Uterus (tissue), 4 donors: ENCODE results near the gene TSPAN11. TPM values are rescaled to one million over a fixed set of nuclear protein-coding genes. Genes with fewer than 3 reads are reported as not detected.

ENCODE experiments used
- DNase-seq, 2 donors: peaks; one replicate each; pipeline ENCODE4 v3.0.0-alpha.2; 2019 to 2020
- H3K27ac ChIP-seq, 2 donors: fragments of 200-600 bp; sonication (generic); 1 replicate in 1 of 2; 2 replicates in 1 of 2; pipeline ENCODE4 v1.5.1; 2016 to 2018
- H3K27me3 ChIP-seq, 2 donors: fragments of 200-600 bp; sonication (generic); one replicate each; pipeline ENCODE4 v1.5.1; 2018 to 2019; ENCODE audit warnings: control low read depth in 1 of 2
- H3K36me3 ChIP-seq, 2 donors: fragments of 200-600 bp; sonication (generic); one replicate each; pipeline ENCODE4 v1.5.1; 2019; ENCODE audit warnings: control low read depth in 1 of 2
- H3K4me1 ChIP-seq, 2 donors: fragments of 200-600 bp; sonication (generic); one replicate each; pipeline ENCODE4 v1.5.1; 2018 to 2019; ENCODE audit warnings: control low read depth in 1 of 2
- H3K4me3 ChIP-seq, 2 donors: fragments of 200-600 bp; sonication (generic); 1 replicate in 1 of 2; 2 replicates in 1 of 2; pipeline ENCODE4 v1.5.1; 2018 to 2019; ENCODE audit warnings: mild to moderate bottlenecking in 1 of 2
- H3K9me3 ChIP-seq, 2 donors: fragments of 200-600 bp; sonication (generic); one replicate each; pipeline ENCODE4 v1.5.1; 2019; ENCODE audit warnings: control low read depth in 1 of 2
- POLR2A ChIP-seq, 2 donors: fragments of 450-650 bp; IDR thresholded peaks; one replicate each; pipeline ENCODE4 v1.6.1; 2016; ENCODE audit warnings: antibody characterized with exemption in 2 of 2, mild to moderate bottlenecking in 1 of 2, moderate library complexity in 1 of 2
- intact Hi-C: fragments of 100-400 bp; cut with DNase I; formaldehyde crosslinking; loops from one replicate; pipeline ENCODE4 v1.15.1; 2023; ENCODE audit warnings: low total_unique reads
- total RNA-seq, 4 donors: library from RNA; depleted of rRNA in 3 of 4; stranded (reverse); fragments of >200 nt in 3 of 4; gene quantifications; one replicate each; pipeline versions ENCODE4 v1.1.0 to v1.2.4, GENCODE V29; 2014 to 2023
- TF ChIP-seq, protein P1 (sequence below), 4 experiments: fragments of 200-600 bp in 2 of 4; fragments of 450-650 bp in 2 of 4; sonication (generic) in 2 of 4; IDR thresholded peaks; one replicate each; pipeline ENCODE4 v1.5.1; 2016 to 2019; ENCODE audit warnings: antibody characterized with exemption in 4 of 4, mild to moderate bottlenecking in 2 of 4, moderate library complexity in 1 of 4
- donor health status: DM: yes; HTN: yes; CAD: no.

The TSPAN11 gene
- total RNA-seq, 4 donors from 2014 or later, result 0.51 to 9.4 (median 0.88) TPM

DNA sequence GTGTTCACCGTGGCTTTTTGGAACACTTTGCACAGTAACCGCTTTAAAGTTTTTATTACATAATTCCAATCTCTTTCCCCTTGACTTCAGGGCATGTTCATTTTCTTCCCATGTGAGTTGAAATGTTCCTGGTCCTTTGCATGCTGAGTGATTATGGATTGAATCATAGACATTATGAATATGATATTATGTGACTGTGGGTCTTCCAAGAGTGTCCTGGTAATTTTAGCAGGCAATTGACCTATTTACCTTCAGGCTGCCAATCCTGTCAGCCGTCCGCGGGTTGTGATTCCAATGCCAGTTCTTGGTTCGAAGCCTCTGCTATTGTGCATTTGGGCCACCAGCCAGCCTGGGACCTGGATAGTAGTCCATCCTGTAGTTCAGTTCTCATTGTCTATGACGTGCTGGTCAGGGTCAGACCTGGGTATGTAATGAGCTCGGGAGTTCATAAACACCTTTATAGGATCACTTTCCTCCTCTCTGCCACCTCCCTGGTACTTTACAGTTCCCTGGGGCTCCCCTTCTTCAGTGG lies 114.6 kb downstream of the TSPAN11 start:
- intact Hi-C loops, result no loop called here
- no peak for TF ChIP-seq POLR2A (IDR thresholded peaks at IDR 0.05)
- TF ChIP-seq, protein P1, sequence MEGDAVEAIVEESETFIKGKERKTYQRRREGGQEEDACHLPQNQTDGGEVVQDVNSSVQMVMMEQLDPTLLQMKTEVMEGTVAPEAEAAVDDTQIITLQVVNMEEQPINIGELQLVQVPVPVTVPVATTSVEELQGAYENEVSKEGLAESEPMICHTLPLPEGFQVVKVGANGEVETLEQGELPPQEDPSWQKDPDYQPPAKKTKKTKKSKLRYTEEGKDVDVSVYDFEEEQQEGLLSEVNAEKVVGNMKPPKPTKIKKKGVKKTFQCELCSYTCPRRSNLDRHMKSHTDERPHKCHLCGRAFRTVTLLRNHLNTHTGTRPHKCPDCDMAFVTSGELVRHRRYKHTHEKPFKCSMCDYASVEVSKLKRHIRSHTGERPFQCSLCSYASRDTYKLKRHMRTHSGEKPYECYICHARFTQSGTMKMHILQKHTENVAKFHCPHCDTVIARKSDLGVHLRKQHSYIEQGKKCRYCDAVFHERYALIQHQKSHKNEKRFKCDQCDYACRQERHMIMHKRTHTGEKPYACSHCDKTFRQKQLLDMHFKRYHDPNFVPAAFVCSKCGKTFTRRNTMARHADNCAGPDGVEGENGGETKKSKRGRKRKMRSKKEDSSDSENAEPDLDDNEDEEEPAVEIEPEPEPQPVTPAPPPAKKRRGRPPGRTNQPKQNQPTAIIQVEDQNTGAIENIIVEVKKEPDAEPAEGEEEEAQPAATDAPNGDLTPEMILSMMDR (IDR thresholded peaks at IDR 0.05), result no peak
- no peak for DNase-seq
- no peak overlapping the region for H3K4me3 ChIP-seq
- H3K27me3 ChIP-seq, result no peaks in the 10 kb centered on the region
- no peaks in the 10 kb centered on the region for H3K4me1 ChIP-seq
- H3K27ac ChIP-seq, result no peak overlapping the region
- no peaks in the 10 kb centered on the region for H3K9me3 ChIP-seq
- no peaks in the 10 kb centered on the region for H3K36me3 ChIP-seq

Other genes with a start within 250 kb of the TSPAN11 start
- gene IPO8, start 230.9 kb upstream of the TSPAN11 start, total RNA-seq, result 10 to 100 TPM; 11.0 to 53.1 (median 34.2) TPM
- 10 to 100 TPM in 3 of 4 donors, 1 to 10 TPM in 1; 8.2 to 47.6 (median 35.8) TPM for gene CAPRIN2, start 171.8 kb upstream of the TSPAN11 start, total RNA-seq
- gene DDX11, start 147.1 kb downstream of the TSPAN11 start, total RNA-seq, result 10 to 100 TPM in 2 of 4 donors, 1 to 10 TPM in 1, under 1 TPM in 1; 0.77 to 67.7 (median 15.5) TPM